HCT116 (cell line): Measurements from ENCODE around the gene RND3.

Source experiments
- CBX3 ChIP-seq: IDR thresholded peaks from 2 replicates; pipeline ENCODE4 v1.6.1; 2012; ENCODE audit warnings: low read depth
- EZH2 ChIP-seq: fragments of 200-600 bp; sonication (generic); IDR thresholded peaks from 2 replicates; pipeline ENCODE4 v1.6.1; 2017; ENCODE audit warnings: antibody characterized with exemption, mixed run types
- EZH2phosphoT487 ChIP-seq: fragments of 200-600 bp; IDR thresholded peaks from 2 replicates; pipeline ENCODE4 v1.6.1; 2018; ENCODE audit warnings: antibody characterized with exemption, borderline replicate concordance
- FOSL1 ChIP-seq: IDR thresholded peaks from 2 replicates; pipeline ENCODE4 v1.6.1; 2012; ENCODE audit warnings: low read depth
- POLR2A ChIP-seq: IDR thresholded peaks from 2 replicates; pipeline ENCODE4 v1.7.0; 2011; ENCODE audit warnings: borderline replicate concordance; ENCODE audit not compliant: insufficient read depth, insufficient read length; ENCODE audit errors: extremely low read depth
- POLR2AphosphoS5 ChIP-seq: IDR thresholded peaks from 2 replicates; pipeline ENCODE4 v1.6.1; 2011; ENCODE audit warnings: mild to moderate bottlenecking, low read depth, low read length, moderate library complexity
- RAD21 ChIP-seq: IDR thresholded peaks from 2 replicates; pipeline ENCODE4 v1.6.1; 2012; ENCODE audit warnings: low read depth, mild to moderate bottlenecking
- SRF ChIP-seq: IDR thresholded peaks from 2 replicates; pipeline ENCODE4 v1.6.1; 2012; ENCODE audit warnings: low read depth
- ZFX ChIP-seq: fragments of 450-650 bp; IDR thresholded peaks from 2 replicates; pipeline ENCODE4 v1.6.1; 2017
- TF ChIP-seq, protein P1 (sequence below): IDR thresholded peaks from 2 replicates; pipeline ENCODE4 v1.6.1; 2012
- TF ChIP-seq, protein P2 (sequence below), 3 experiments: fragments of 200-600 bp in 1 of 3; sonication (generic) in 1 of 3; IDR thresholded peaks in 2 of 3; conservative IDR thresholded peaks in 1 of 3; 2 replicates each; pipeline ENCODE4 v1.5.1; 2012 to 2017; ENCODE audit warnings: low read depth in 2 of 3, low read length in 2 of 3, antibody characterized with exemption in 1 of 3, borderline replicate concordance in 1 of 3, control low read depth in 1 of 3, mild to moderate bottlenecking in 1 of 3, mixed read lengths in 1 of 3, mixed run types in 1 of 3, moderate library complexity in 1 of 3; ENCODE audit not compliant: insufficient read depth in 1 of 3
- TF ChIP-seq, protein P3 (sequence below): IDR thresholded peaks from 2 replicates; pipeline ENCODE4 v1.6.1; 2012; ENCODE audit warnings: low read depth

DNA sequence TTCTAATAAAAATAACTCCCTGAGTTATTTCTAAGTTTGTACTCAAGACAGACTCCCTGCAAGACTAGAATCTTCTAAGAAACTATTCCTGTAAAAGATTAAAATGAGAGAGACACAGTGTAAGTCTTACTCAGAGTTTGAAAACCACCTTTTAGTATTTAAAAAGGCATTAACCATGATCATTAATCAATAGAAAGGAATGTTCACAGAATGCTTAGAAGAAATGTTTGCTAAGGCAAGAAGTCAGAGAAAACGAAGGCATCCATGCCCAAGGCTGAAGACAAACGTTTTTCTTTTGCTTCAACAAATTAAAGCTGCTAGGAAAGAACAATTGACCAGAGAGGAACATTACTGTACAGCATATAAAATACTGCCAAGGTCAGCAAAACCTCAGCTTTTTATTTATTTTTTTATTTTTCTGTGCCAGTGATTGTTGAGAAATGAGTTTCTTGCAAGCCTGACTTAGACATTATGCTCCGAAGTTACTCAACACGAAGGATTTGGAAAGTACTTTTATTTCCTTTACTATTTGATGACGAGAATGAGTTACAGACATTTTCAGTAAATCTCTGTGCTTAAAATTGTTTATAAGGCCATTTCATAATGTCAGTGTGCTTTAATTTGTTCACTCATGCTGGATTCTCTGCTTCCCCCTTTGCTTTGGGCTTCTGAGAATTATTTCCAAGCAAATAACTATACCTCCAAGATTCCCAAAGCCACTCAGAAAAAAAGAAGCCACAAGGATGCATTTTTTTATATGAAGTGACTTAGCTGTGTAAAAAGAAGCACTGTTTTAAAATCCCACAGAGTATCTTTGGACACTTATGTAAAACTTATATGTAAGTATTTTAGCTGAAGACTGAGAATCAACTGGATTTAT is 20.5 kb downstream of the RND3 start:
- TF ChIP-seq, protein P1, sequence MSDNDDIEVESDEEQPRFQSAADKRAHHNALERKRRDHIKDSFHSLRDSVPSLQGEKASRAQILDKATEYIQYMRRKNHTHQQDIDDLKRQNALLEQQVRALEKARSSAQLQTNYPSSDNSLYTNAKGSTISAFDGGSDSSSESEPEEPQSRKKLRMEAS, result no peak
- TF ChIP-seq, protein P2, sequence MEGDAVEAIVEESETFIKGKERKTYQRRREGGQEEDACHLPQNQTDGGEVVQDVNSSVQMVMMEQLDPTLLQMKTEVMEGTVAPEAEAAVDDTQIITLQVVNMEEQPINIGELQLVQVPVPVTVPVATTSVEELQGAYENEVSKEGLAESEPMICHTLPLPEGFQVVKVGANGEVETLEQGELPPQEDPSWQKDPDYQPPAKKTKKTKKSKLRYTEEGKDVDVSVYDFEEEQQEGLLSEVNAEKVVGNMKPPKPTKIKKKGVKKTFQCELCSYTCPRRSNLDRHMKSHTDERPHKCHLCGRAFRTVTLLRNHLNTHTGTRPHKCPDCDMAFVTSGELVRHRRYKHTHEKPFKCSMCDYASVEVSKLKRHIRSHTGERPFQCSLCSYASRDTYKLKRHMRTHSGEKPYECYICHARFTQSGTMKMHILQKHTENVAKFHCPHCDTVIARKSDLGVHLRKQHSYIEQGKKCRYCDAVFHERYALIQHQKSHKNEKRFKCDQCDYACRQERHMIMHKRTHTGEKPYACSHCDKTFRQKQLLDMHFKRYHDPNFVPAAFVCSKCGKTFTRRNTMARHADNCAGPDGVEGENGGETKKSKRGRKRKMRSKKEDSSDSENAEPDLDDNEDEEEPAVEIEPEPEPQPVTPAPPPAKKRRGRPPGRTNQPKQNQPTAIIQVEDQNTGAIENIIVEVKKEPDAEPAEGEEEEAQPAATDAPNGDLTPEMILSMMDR (IDR thresholded peaks at IDR 0.05 in 2 of 3, conservative IDR thresholded peaks at IDR 0.05 in 1 of 3; ENCODE audit: borderline replicate concordance in 1 of 3, insufficient read depth in 1 of 3, low read depth in 2 of 3, low read length in 2 of 3), result no peak
- TF ChIP-seq SRF (no peak), CBX3 (no peak), POLR2A (no peak), ZFX (no peak), POLR2AphosphoS5 (no peak; the same call in 1 of the 2 replicates), EZH2 (no peak), EZH2phosphoT487 (no peak), FOSL1 (no peak), RAD21 (no peak)
- TF ChIP-seq, protein P3, sequence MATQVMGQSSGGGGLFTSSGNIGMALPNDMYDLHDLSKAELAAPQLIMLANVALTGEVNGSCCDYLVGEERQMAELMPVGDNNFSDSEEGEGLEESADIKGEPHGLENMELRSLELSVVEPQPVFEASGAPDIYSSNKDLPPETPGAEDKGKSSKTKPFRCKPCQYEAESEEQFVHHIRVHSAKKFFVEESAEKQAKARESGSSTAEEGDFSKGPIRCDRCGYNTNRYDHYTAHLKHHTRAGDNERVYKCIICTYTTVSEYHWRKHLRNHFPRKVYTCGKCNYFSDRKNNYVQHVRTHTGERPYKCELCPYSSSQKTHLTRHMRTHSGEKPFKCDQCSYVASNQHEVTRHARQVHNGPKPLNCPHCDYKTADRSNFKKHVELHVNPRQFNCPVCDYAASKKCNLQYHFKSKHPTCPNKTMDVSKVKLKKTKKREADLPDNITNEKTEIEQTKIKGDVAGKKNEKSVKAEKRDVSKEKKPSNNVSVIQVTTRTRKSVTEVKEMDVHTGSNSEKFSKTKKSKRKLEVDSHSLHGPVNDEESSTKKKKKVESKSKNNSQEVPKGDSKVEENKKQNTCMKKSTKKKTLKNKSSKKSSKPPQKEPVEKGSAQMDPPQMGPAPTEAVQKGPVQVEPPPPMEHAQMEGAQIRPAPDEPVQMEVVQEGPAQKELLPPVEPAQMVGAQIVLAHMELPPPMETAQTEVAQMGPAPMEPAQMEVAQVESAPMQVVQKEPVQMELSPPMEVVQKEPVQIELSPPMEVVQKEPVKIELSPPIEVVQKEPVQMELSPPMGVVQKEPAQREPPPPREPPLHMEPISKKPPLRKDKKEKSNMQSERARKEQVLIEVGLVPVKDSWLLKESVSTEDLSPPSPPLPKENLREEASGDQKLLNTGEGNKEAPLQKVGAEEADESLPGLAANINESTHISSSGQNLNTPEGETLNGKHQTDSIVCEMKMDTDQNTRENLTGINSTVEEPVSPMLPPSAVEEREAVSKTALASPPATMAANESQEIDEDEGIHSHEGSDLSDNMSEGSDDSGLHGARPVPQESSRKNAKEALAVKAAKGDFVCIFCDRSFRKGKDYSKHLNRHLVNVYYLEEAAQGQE, result no peak
